ENCODE data around the gene GPS2.

Gene GPS2

GRCh38 chr17:7262935-7263800 lies 52.0 kb downstream of the GPS2 start:
- DNase-seq (ENCODE audit: low spot score), result no peak
- in situ Hi-C loops (cut with MboI; ENCODE audit: low sequenced_read_pairs, unreplicated experiment), result no loop called here
- TF ChIP-seq CTCF (IDR thresholded peaks at IDR 0.05; ENCODE audit: borderline replicate concordance, control extremely low read depth, extremely low read depth, insufficient read depth, missing control alignments), result no peak
